Neural progenitor cell (in vitro differentiated cells): Measurements from ENCODE around the gene SIX3.

Experiments
- CTCF ChIP-seq: fragments of 200-600 bp; sonication (generic); IDR thresholded peaks from 2 replicates; pipeline ENCODE4 v1.5.1; 2017; ENCODE audit warnings: antibody characterized with exemption, mild to moderate bottlenecking
- EZH2 ChIP-seq: fragments of 200-600 bp; sonication (generic); IDR thresholded peaks from 2 replicates; pipeline ENCODE4 v1.6.1; 2017; ENCODE audit warnings: antibody characterized with exemption, mild to moderate bottlenecking, moderate library complexity
- EZH2phosphoT487 ChIP-seq: fragments of 200-600 bp; sonication (generic); IDR thresholded peaks from 2 replicates; pipeline ENCODE4 v1.6.1; 2017; ENCODE audit warnings: antibody characterized with exemption

GRCh38 chr2:44951714-44952113 is 10.2 kb downstream of the SIX3 start:
- TF ChIP-seq EZH2phosphoT487 (no peak), CTCF (no peak), EZH2 (no peak)
